Vagina (tissue), 2 donors: ENCODE measurements around the gene CADPS. TPM values are rescaled to one million over a fixed set of nuclear protein-coding genes. Genes with fewer than 3 reads are reported as not detected.

Experiments
- DNase-seq, 2 donors: peaks; one replicate each; pipeline ENCODE4 v3.0.0-alpha.2; 2017; ENCODE audit errors: extremely low spot score in 2 of 2
- H3K27ac ChIP-seq: fragments of 200-600 bp; sonication (generic); one replicate; pipeline ENCODE4 v1.5.1; 2019
- H3K27me3 ChIP-seq: fragments of 200-600 bp; sonication (generic); one replicate; pipeline ENCODE4 v1.5.1; 2019
- H3K36me3 ChIP-seq, 2 donors: fragments of 200-600 bp; sonication (generic); one replicate each; pipeline ENCODE4 v1.5.1; 2017 to 2019
- H3K4me1 ChIP-seq: fragments of 200-600 bp; sonication (generic); one replicate; pipeline ENCODE4 v1.5.1; 2019
- H3K4me3 ChIP-seq, 2 donors: fragments of 200-600 bp; sonication (generic); 1 replicate in 1 of 2; 2 replicates in 1 of 2; pipeline ENCODE4 v1.5.1; 2016 to 2019
- H3K9me3 ChIP-seq: fragments of 200-600 bp; sonication (generic); one replicate; pipeline ENCODE4 v1.5.1; 2019
- CTCF ChIP-seq, 3 experiments: fragments of 450-650 bp in 2 of 3; fragments of 200-600 bp in 1 of 3; sonication (generic) in 1 of 3; IDR thresholded peaks; one replicate each; pipeline ENCODE4 v1.5.1; 2017 to 2019; ENCODE audit warnings: antibody characterized with exemption in 3 of 3, mild to moderate bottlenecking in 2 of 3, moderate library complexity in 2 of 3
- POLR2A ChIP-seq, 2 donors: fragments of 450-650 bp; IDR thresholded peaks; one replicate each; pipeline ENCODE4 v1.6.1; 2017; ENCODE audit warnings: antibody characterized with exemption in 2 of 2, mild to moderate bottlenecking in 2 of 2, moderate library complexity in 2 of 2
- POLR2AphosphoS5 ChIP-seq, 2 donors: sonication (generic); formaldehyde crosslinking; IDR thresholded peaks; one replicate each; pipeline ENCODE4 v1.9.0; 2017; ENCODE audit warnings: antibody characterized with exemption in 2 of 2, mild to moderate bottlenecking in 2 of 2, low read depth in 1 of 2; ENCODE audit not compliant: insufficient read depth in 1 of 2
- intact Hi-C: fragments of 100-400 bp; cut with DNase I; formaldehyde crosslinking; loops from one replicate; pipeline ENCODE4 v1.15.1; 2023
- total RNA-seq: library from RNA; depleted of rRNA; stranded (reverse); fragments of >200 nt; gene quantifications from one replicate; pipeline ENCODE4 v1.2.3, GENCODE V29; 2016

CADPS gene
- total RNA-seq, 1 donor from 2014 or later = 12.8 TPM

- H3K4me3 ChIP-seq = no peak overlapping the region
- intact Hi-C loops = no loop called here
These were observed 162.5 kb downstream of the CADPS start for GRCh38 chr3:62712746-62713145.

GRCh38 chr3:62710751-62711150 lies 164.5 kb downstream of the CADPS start:
- Histone ChIP-seq H3K4me1 (peaks cover 13% of the 10 kb centered on the region), H3K27me3 (no peaks in the 10 kb centered on the region), H3K36me3 (no peaks in the 10 kb centered on the region), H3K9me3 (no peaks in the 10 kb centered on the region), H3K27ac (no peak overlapping the region), H3K4me3 (no peak overlapping the region)
- DNase-seq = no peak
- TF ChIP-seq CTCF (IDR thresholded peaks at IDR 0.05) (no peak), POLR2A (IDR thresholded peaks at IDR 0.05) (no peak), POLR2AphosphoS5 (IDR thresholded peaks at IDR 0.05; ENCODE audit: insufficient read depth in 1 of 2, low read depth in 1 of 2) (no peak)
- intact Hi-C loops = no loop called here

More at GRCh38 chr3:62712746-62713145, 162.5 kb downstream of the CADPS start:
- no peaks in the 10 kb centered on the region for H3K9me3 ChIP-seq
- DNase-seq = no peak
- H3K27ac ChIP-seq = no peak overlapping the region
- H3K4me1 ChIP-seq = peaks cover 13% of the 10 kb centered on the region
- TF ChIP-seq POLR2A (IDR thresholded peaks at IDR 0.05) (no peak), POLR2AphosphoS5 (IDR thresholded peaks at IDR 0.05; ENCODE audit: insufficient read depth in 1 of 2, low read depth in 1 of 2) (no peak), CTCF (IDR thresholded peaks at IDR 0.05) (no peak)
- no peaks in the 10 kb centered on the region for H3K27me3 ChIP-seq
- no peaks in the 10 kb centered on the region for H3K36me3 ChIP-seq

GRCh38 chr3:62708638-62709373 lies 166.4 kb downstream of the CADPS start:
- Histone ChIP-seq H3K27me3 (no peaks in the 10 kb centered on the region), H3K27ac (no peak overlapping the region), H3K4me3 (no peak overlapping the region), H3K9me3 (no peaks in the 10 kb centered on the region), H3K36me3 (no peaks in the 10 kb centered on the region), H3K4me1 (peaks cover 13% of the 10 kb centered on the region)
- TF ChIP-seq CTCF (IDR thresholded peaks at IDR 0.05) (no peak), POLR2AphosphoS5 (IDR thresholded peaks at IDR 0.05; ENCODE audit: insufficient read depth in 1 of 2, low read depth in 1 of 2) (no peak), POLR2A (IDR thresholded peaks at IDR 0.05) (no peak)
- intact Hi-C loops = no loop called here
- no peak for DNase-seq

GRCh38 chr3:62705721-62706120 lies 169.5 kb downstream of the CADPS start:
- Histone ChIP-seq H3K36me3 (no peaks in the 10 kb centered on the region), H3K27ac (no peak overlapping the region), H3K4me3 (no peak overlapping the region), H3K4me1 (peaks cover 13% of the 10 kb centered on the region), H3K27me3 (no peaks in the 10 kb centered on the region), H3K9me3 (no peaks in the 10 kb centered on the region)
- DNase-seq = no peak
- TF ChIP-seq POLR2AphosphoS5 (IDR thresholded peaks at IDR 0.05; ENCODE audit: insufficient read depth in 1 of 2, low read depth in 1 of 2) (no peak), CTCF (IDR thresholded peaks at IDR 0.05) (no peak), POLR2A (IDR thresholded peaks at IDR 0.05) (no peak)
- intact Hi-C loops = no loop called here

- Histone ChIP-seq H3K27me3 (no peaks in the 10 kb centered on the region), H3K36me3 (no peaks in the 10 kb centered on the region), H3K9me3 (no peaks in the 10 kb centered on the region), H3K4me3 (no peak overlapping the region), H3K27ac (no peak overlapping the region), H3K4me1 (peaks cover 6% of the 10 kb centered on the region)
- TF ChIP-seq POLR2AphosphoS5 (IDR thresholded peaks at IDR 0.05; ENCODE audit: insufficient read depth in 1 of 2, low read depth in 1 of 2) (no peak), POLR2A (IDR thresholded peaks at IDR 0.05) (no peak), CTCF (IDR thresholded peaks at IDR 0.05) (no peak)
- intact Hi-C loops = no loop called here
- DNase-seq = no peak
These were observed 171.6 kb downstream of the CADPS start for GRCh38 chr3:62703451-62704167.
